ENCODE measurements around the gene ABCG4. TPM values are rescaled to one million over a fixed set of nuclear protein-coding genes. Genes with fewer than 3 reads are reported as not detected.
"Not testable (repeated sequence)": the region's sequence is repeated elsewhere in the genome, so short reads cannot be mapped to it uniquely, and the experiment has no call there.

Gene ABCG4
- total RNA-seq, 1 experiment from 2014 or later, result 0.24 TPM

DNA sequence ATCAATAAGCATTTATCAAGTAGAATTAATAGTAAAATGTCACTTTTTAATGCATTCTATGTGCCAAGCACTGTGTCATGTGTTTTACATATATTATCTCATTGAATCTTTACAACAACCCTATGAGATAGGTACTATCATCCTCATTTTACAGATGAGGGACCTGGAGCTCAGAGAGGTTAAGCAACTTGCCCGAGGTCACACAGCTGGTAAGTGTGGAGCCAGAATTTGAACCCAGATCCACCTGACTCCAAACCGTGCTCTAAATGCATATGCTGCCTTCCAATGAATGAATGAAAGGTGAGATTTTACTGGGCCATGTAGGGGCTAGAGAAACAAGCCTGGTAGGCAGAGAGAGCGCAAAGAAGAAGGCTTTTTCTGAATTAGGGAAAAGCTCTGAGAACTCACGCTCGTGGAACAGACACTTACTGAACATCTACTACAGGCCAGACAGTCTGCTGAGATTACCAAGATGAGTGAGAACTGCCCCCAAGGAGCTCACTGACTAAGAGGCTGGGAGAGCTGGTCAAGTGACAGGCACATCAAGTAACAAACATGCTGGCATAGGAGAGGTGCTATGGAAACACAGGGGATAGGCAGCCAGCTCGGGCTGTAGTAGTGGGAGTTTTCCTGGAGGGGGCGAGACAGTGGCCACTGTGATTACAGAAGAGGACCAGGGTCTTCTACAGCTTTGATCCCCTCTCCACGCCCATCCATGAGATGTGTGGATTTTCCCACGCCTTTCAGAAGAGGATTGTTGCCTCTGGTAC is 4.4 kb downstream of the ABCG4 start:
- DNase-seq (ENCODE audit: low read depth), result no peak

GRCh38 chr11:119154178-119154577 is 5.3 kb downstream of the ABCG4 start:
- no peak for DNase-seq (ENCODE audit: low read depth)

- DNase-seq (ENCODE audit: low read depth), result peak; percentile 58
Measured at GRCh38 chr11:119155733-119156492, 7.1 kb downstream of the ABCG4 start.

DNA sequence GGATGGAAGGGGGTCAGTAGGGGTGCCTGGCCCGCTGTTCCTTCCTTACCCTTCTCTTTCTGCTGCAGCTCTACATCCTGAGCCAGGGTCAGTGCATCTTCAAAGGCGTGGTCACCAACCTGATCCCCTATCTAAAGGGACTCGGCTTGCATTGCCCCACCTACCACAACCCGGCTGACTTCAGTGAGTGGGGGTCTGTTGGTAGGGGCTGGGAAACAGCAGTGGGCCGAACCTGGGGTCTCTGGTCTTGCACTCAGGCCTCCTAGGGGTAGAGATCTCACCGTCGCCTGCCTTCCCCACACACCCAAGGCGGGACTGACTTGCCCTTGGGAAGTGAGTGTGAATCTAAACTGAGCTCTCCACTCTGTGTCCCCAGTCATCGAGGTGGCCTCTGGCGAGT is 7.6 kb downstream of the ABCG4 start:
- DNase-seq (ENCODE audit: low read depth), result no peak

DNA sequence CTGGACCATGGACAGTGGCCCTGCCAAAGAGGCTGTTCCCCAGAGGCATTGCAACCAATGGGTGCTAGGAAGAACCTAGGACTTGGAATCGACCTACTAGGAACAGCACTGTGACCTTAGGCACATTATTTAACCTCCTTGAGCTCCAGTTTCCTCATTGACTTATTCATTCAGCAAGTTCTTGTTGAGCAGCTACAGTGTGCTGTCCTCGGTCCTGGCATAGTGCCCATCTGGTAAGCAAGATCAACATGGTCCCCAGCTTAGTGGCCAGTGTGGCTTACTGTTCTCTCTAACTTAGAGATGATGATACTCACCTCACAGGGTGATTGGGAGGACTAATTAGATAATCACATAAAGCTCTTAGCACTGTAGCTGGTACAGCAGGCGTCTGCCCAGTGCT is 8.2 kb downstream of the ABCG4 start:
- no peak for DNase-seq (ENCODE audit: low read depth)

DNA sequence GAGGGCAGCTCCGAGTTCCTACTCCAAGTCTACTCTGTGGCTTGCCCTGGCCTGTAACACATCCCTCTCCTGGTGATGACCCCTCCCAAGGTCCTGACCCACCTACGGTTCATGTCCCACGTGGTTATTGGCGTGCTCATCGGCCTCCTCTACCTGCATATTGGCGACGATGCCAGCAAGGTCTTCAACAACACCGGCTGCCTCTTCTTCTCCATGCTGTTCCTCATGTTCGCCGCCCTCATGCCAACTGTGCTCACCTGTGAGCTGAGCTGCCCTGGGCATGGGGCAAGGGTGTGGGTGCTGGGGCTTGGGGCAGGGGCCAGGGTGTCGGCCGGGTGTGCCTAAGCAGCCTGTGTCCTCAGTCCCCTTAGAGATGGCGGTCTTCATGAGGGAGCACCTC is 9.6 kb downstream of the ABCG4 start:
- DNase-seq (ENCODE audit: low read depth), result no peak

DNA sequence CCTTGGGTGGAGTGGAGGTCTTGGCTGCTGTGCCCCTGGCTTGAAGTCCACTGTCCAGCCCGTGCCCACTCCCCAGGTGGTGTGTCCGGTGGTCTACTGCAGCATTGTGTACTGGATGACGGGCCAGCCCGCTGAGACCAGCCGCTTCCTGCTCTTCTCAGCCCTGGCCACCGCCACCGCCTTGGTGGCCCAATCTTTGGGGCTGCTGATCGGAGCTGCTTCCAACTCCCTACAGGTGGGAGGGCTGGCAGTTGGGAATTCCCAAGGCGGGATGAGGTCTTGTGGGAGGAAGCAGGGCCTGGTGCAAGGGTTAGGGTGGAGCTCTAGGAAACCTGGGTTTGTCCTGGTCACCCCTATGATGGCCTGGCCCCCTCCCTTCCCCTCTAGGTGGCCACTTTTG is 11.3 kb downstream of the ABCG4 start:
- DNase-seq (ENCODE audit: low read depth), result no peak

DNA sequence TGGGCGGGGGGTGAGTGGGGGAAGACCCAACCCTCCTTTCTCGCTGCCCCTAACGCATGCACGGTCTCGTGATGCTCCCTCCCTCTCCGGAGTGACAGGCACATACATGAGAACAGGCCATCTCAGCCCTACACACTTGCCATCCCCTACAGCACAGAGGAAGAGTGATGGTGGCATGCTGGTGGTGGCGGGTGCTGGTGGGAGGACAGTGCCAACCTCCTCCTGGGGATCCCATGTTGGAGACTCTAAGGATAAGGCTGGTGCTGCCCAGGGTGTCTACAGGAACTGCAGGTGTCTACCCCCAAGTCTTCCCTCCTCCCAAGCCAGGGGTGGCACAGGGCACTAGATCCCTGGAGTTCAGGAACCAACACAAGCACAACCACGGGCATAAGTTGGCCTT is 13.0 kb downstream of the ABCG4 start:
- no peak for DNase-seq (ENCODE audit: low read depth)

GRCh38 chr11:119166368-119167076 is 17.7 kb downstream of the ABCG4 start:
- DNase-seq (ENCODE audit: low read depth), result peak; percentile 53

- DNase-seq (ENCODE audit: low read depth), result not testable (repeated sequence)
Measured at GRCh38 chr11:119167077-119167458, 18.2 kb downstream of the ABCG4 start.

- DNase-seq (ENCODE audit: low read depth), result no peak
Measured at GRCh38 chr11:119167933-119168332, 19.1 kb downstream of the ABCG4 start.

- DNase-seq (ENCODE audit: low read depth), result peak; percentile 76
Measured at GRCh38 chr11:119168471-119169281, 19.8 kb downstream of the ABCG4 start, which contains the start of gene NLRX1. Gene NLRX1 (plus strand): TSS chr11:119168725. CDS start chr11:119171404, 2,679 bp downstream.

DNA sequence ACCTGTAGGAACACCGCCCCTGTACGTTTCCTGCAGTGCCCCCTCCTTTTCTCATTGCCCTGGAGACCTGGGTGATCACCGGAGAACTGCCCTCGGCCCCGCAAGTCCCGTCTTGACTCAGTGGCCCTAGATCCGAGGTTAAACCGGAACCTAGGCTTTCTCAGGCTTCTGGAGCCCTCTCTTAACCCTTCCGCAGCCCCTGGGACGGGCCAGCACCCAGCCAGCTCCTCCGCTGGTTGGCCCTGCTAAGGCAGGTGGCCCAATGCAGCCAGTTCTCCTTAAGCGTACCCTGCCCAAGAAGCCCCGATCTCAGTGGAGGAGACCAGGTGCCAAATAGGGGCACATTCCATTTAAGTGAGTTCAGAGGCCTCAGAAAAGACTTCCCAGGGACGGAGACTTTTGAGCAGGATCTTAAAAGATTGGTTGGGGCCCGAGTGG is 20.4 kb downstream of the ABCG4 start:
- DNase-seq (ENCODE audit: low read depth), result peak; percentile 14

DNA sequence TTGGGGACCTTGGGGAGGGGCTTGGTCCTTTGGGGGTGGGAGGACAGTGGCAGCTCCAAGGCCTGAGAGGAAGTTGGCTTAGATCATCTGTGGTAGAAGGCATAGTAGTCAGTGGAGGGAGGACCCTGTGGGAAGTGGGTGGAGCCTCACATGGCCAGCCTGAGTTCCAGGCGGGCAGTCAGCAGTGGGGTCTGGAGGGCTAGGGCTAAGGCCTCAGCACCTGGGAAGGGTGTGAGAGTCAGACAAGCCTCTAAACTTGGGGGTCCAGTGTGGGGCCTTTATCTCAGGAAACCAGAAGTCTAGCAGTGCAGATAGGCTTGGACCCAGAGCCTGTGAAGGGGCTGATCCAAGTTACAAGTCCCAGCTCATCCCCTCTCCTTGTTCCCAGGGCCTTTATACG is 23.7 kb downstream of the ABCG4 start:
- DNase-seq (ENCODE audit: low read depth), result no peak

DNA sequence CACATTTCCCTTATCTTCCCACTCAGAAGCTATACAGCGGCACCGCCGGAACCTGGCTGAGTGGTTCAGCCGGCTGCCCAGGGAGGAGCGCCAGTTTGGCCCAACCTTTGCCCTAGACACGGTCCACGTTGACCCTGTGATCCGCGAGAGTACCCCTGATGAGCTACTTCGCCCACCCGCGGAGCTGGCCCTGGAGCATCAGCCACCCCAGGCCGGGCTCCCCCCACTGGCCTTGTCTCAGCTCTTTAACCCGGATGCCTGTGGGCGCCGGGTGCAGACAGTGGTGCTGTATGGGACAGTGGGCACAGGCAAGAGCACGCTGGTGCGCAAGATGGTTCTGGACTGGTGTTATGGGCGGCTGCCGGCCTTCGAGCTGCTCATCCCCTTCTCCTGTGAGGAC is 24.6 kb downstream of the ABCG4 start:
- DNase-seq (ENCODE audit: low read depth), result no peak

- peak; percentile 29 for DNase-seq (ENCODE audit: low read depth)
Measured at GRCh38 chr11:119175493-119176077, 26.7 kb downstream of the ABCG4 start.

- no peak for DNase-seq (ENCODE audit: low read depth)
Measured at GRCh38 chr11:119178166-119178680, 29.4 kb downstream of the ABCG4 start.

DNA sequence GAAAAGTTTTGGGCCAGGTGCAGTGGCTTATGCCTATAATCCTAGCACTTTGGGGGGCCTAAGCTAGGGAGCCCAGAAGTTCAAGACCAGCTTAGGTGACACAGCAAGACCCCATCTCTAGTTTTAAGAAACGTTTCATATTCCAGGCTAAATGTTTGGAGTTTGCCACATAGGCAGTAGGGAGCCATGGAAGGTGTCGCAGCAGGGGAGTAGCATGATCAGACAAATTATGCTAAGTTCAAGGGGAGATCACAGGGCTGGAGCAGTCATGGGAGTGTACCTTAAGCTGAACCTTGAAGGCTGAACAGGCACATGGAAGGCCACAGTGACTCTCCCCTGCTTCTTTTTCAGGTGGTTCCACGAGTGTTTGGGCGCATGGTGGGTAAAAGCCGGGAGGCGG is 30.5 kb downstream of the ABCG4 start:
- DNase-seq (ENCODE audit: low read depth), result no peak

GRCh38 chr11:119179983-119180382 is 31.1 kb downstream of the ABCG4 start:
- no peak for DNase-seq (ENCODE audit: low read depth)

GRCh38 chr11:119180729-119181676 is 32.2 kb downstream of the ABCG4 start:
- no peak for DNase-seq (ENCODE audit: low read depth)
